ENCODE data around the gene CPPED1.

- no peak for TF ChIP-seq CTCF (IDR thresholded peaks at IDR 0.05 in 2 of 3, conservative IDR thresholded peaks at IDR 0.05 in 1 of 3; ENCODE audit: borderline replicate concordance in 1 of 3, insufficient read depth in 1 of 3, low read depth in 2 of 3, low read length in 2 of 3)
- TF ChIP-seq SP1 (IDR thresholded peaks at IDR 0.05; ENCODE audit: low read depth), result no peak
- no peak for TF ChIP-seq EZH2 (IDR thresholded peaks at IDR 0.05)
- no peak for TF ChIP-seq MAX (IDR thresholded peaks at IDR 0.05)
- TF ChIP-seq ZNF274 (IDR thresholded peaks at IDR 0.05; ENCODE audit: low read depth, low read length), result no peak
- TF ChIP-seq RAD21 (IDR thresholded peaks at IDR 0.05; ENCODE audit: low read depth), result no peak
These were observed 191.6 kb downstream of the CPPED1 start for GRCh38 chr16:12611916-12612597.
